Thymus (tissue), 14 donors: ENCODE measurements around the gene TLR9. TPM values are rescaled to one million over a fixed set of nuclear protein-coding genes. Genes with fewer than 3 reads are reported as not detected.
A peak's percentile ranks its signal among the peaks of the same experiment; 100 is the strongest.
"Not testable (repeated sequence)": the region's sequence is repeated elsewhere in the genome, so short reads cannot be mapped to it uniquely, and the experiment has no call there.

Source experiments
- DNase-seq, 9 donors: peaks; one replicate each; pipeline ENCODE4 v3.0.0-alpha.2; 2013; ENCODE audit warnings: low spot score in 9 of 9, low read depth in 6 of 9, missing footprints in 1 of 9
- H3K27ac ChIP-seq, 2 donors: one replicate each; pipeline ENCODE4 v1.5.1; 2013; ENCODE audit warnings: control low read depth in 1 of 2, low read depth in 1 of 2, low read length in 1 of 2, mild to moderate bottlenecking in 1 of 2, moderate library complexity in 1 of 2
- H3K27me3 ChIP-seq, 2 donors: one replicate each; pipeline ENCODE4 v1.5.1; 2013; ENCODE audit warnings: low read length in 1 of 2; ENCODE audit not compliant: control insufficient read depth in 2 of 2, insufficient read depth in 1 of 2
- H3K36me3 ChIP-seq, 2 donors: one replicate each; pipeline ENCODE4 v1.5.1; 2013; ENCODE audit warnings: low read length in 1 of 2, mild to moderate bottlenecking in 1 of 2, moderate library complexity in 1 of 2; ENCODE audit not compliant: control insufficient read depth in 2 of 2, insufficient read depth in 2 of 2
- H3K4me1 ChIP-seq, 2 donors: one replicate each; pipeline ENCODE4 v1.5.1; 2013; ENCODE audit warnings: low read length in 2 of 2; ENCODE audit not compliant: control insufficient read depth in 2 of 2, insufficient read depth in 2 of 2
- H3K4me3 ChIP-seq, 2 donors: one replicate each; pipeline ENCODE4 v1.5.1; 2013; ENCODE audit warnings: low read length in 2 of 2, control low read depth in 1 of 2, mild to moderate bottlenecking in 1 of 2
- H3K9me3 ChIP-seq, 2 donors: one replicate each; pipeline ENCODE4 v1.5.1; 2013; ENCODE audit warnings: low read length in 1 of 2, mild to moderate bottlenecking in 1 of 2; ENCODE audit not compliant: control insufficient read depth in 2 of 2, insufficient read depth in 1 of 2
- WGBS: extraction: QIAGEN DNeasy Blood & Tissue Kit; methylation state at CpG from one replicate; pipeline ENCODE4 v1.1.7; 2013; 5-methylcytosine and 5-hydroxymethylcytosine counted together
- long read RNA-seq, 10 donors: transcript quantifications; one replicate each; lab custom pipeline, GENCODE V29; 2026
- polyA plus RNA-seq: library from polyadenylated mRNA; stranded (reverse); fragments of 200-250 nt; gene quantifications from one replicate; pipeline ENCODE4 v1.2.3, GENCODE V29; 2013
- total RNA-seq: library from RNA; stranded (reverse); fragments of 120-200 nt; gene quantifications from one replicate; pipeline ENCODE4 v1.2.4, GENCODE V29; 2013
- donor health status: healthy.

Gene TLR9
- total RNA-seq = 0.66 TPM
- 0.59 TPM for polyA plus RNA-seq
- long read RNA-seq, donor 1 = 0 reads
- long read RNA-seq, donor 2, transcript TLR9-201 (2 exons, 3,870 nt) = major isoform, 5 of 5 reads
- long read RNA-seq, donor 2, partial matches to known transcripts = 0 of 5 reads
- long read RNA-seq, donor 2, other reads (novel, unspliced or antisense) = 0 of 5 reads
- long read RNA-seq, donor 3, partial matches to known transcripts = 0 of 3 reads
- long read RNA-seq, donor 3, other reads (novel, unspliced or antisense) = 0 of 3 reads
- long read RNA-seq, donor 4, transcript TLR9-201 (2 exons, 3,870 nt) = major isoform, 5 of 5 reads
- long read RNA-seq, donor 4, partial matches to known transcripts = 0 of 5 reads
- long read RNA-seq, donor 4, other reads (novel, unspliced or antisense) = 0 of 5 reads
- long read RNA-seq, donor 5, partial matches to known transcripts = 0 of 4 reads
- long read RNA-seq, donor 5, other reads (novel, unspliced or antisense) = 0 of 4 reads
- long read RNA-seq, donor 6, partial matches to known transcripts = 0 of 4 reads
- long read RNA-seq, donor 6, other reads (novel, unspliced or antisense) = 0 of 4 reads
- long read RNA-seq, donor 7 = 0 reads
- long read RNA-seq, donor 8, partial matches to known transcripts = 0 of 1 reads
- long read RNA-seq, donor 8, other reads (novel, unspliced or antisense) = 0 of 1 reads
- long read RNA-seq, donor 9, partial matches to known transcripts = 0 of 1 reads
- long read RNA-seq, donor 9, other reads (novel, unspliced or antisense) = 0 of 1 reads
- long read RNA-seq, donor 10, partial matches to known transcripts = 0 of 2 reads
- long read RNA-seq, donor 10, other reads (novel, unspliced or antisense) = 0 of 2 reads

- peak within 1 kb of the TSS; percentile 82 to 94 for H3K27ac ChIP-seq
These were observed at the start of gene TLR9 for GRCh38 chr3:52225452-52226228. Gene TLR9 (minus strand): TSS chr3:52225645. CDS start chr3:52225529, 116 bp downstream.

GRCh38 chr3:52274781-52275180 lies 49.3 kb upstream of the TLR9 start:
- DNase-seq, H3K27me3 ChIP-seq, H3K9me3 ChIP-seq, H3K4me3 ChIP-seq, H3K27ac ChIP-seq: not testable (repeated sequence)
- WGBS = 94% methylated on average over 18 of the region's 18 CpGs
- H3K36me3 ChIP-seq = peaks cover 19 to 50% of the 10 kb centered on the region in 2 donors
- H3K4me1 ChIP-seq = peaks cover 19 to 48% of the 10 kb centered on the region in 2 donors

More at GRCh38 chr3:52225452-52226228, at the start of gene TLR9:
- no peaks in the 10 kb centered on the region for H3K27me3 ChIP-seq
- 11% methylated on average over 9 of the region's 9 CpGs for WGBS
- DNase-seq = peak in 7 of 9 donors; percentile 57 to 93 (median 82)
- H3K9me3 ChIP-seq = peaks cover 0 to 26% of the 10 kb centered on the region in 2 donors
- peak within 1 kb of the TSS in 1 of 2 donors; percentile 46 for H3K4me3 ChIP-seq
- H3K4me1 ChIP-seq = peaks cover 56 to 83% of the 10 kb centered on the region in 2 donors
- peaks cover 44 to 69% of the 10 kb centered on the region in 2 donors for H3K36me3 ChIP-seq

GRCh38 chr3:52272831-52273230 lies 47.4 kb upstream of the TLR9 start:
- Histone ChIP-seq H3K27ac (no peak overlapping the region), H3K36me3 (peaks cover 33 to 68% of the 10 kb centered on the region in 2 donors), H3K4me1 (peaks cover 14 to 38% of the 10 kb centered on the region in 2 donors), H3K4me3 (no peak overlapping the region), H3K27me3 (no peaks in the 10 kb centered on the region), H3K9me3 (no peaks in the 10 kb centered on the region)
- WGBS = 96% methylated on average over 3 of the region's 3 CpGs
- no peak for DNase-seq

DNA sequence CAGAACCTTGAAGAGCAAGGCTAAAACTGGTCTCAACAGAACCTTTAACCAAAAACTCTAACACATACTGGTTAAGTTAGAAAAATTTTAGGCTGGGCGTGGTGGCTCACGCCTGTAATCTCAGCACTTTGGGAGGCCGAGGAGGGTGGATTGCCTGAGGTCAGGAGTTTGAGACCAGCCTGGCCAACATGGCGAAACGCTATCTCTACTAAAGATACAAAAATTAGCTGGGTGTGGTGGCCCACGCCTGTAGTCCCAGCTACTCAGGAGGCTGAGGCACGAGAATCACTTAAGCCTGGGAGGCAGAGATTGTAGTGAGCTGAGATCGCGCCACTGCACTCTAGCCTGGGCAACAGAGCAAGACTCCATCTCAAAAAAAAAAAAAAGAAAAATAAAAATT lies 46.7 kb upstream of the TLR9 start:
- DNase-seq, H3K27me3 ChIP-seq, H3K4me3 ChIP-seq, H3K9me3 ChIP-seq, H3K27ac ChIP-seq: not testable (repeated sequence)
- Histone ChIP-seq H3K4me1 (peaks cover 14 to 38% of the 10 kb centered on the region in 2 donors), H3K36me3 (peaks cover 35 to 73% of the 10 kb centered on the region in 2 donors)
- WGBS = 97% methylated on average over 9 of the region's 9 CpGs

DNA sequence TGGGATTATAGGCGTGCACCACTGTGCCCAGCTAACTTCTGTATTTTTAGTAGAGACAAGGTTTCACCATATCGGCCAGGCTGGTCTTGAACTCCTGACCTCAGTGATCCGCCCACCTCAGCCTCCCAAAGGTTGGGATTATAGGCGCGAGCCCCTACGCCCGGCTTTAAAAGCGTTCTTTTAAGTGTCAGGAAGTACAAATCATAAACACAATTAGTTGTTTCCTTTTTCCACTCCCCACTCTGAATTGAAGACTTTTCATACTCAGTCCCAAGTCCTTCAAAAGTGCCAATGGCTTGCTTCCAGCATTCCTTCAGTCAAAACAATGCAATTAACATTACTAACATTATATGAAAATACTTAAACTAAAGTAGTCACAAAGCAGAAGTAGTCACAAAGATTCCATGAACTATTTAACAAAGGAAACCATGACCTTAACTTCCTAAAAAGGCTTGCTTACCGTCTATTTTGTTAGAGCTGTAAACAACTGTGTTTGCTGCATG lies 44.9 kb upstream of the TLR9 start:
- H3K27ac ChIP-seq = peak overlapping the region in 1 of 2 donors; percentile 22
- no peaks in the 10 kb centered on the region for H3K9me3 ChIP-seq
- H3K27me3 ChIP-seq = no peaks in the 10 kb centered on the region
- peaks cover 47 to 87% of the 10 kb centered on the region in 2 donors for H3K36me3 ChIP-seq
- no peak for DNase-seq
- 82% methylated on average over 9 of the region's 9 CpGs for WGBS
- H3K4me3 ChIP-seq = no peak overlapping the region
- H3K4me1 ChIP-seq = peaks cover 5 to 23% of the 10 kb centered on the region in 2 donors

GRCh38 chr3:52269776-52270175 lies 44.3 kb upstream of the TLR9 start:
- Histone ChIP-seq H3K4me3 (no peak overlapping the region), H3K36me3 (peaks cover 48 to 91% of the 10 kb centered on the region in 2 donors), H3K4me1 (peaks cover 3 to 22% of the 10 kb centered on the region in 2 donors), H3K9me3 (no peaks in the 10 kb centered on the region), H3K27ac (no peak overlapping the region), H3K27me3 (no peaks in the 10 kb centered on the region)
- DNase-seq = no peak
- whole genome bisulfite sequencing = 88% methylated on average over 3 of the region's 3 CpGs

DNA sequence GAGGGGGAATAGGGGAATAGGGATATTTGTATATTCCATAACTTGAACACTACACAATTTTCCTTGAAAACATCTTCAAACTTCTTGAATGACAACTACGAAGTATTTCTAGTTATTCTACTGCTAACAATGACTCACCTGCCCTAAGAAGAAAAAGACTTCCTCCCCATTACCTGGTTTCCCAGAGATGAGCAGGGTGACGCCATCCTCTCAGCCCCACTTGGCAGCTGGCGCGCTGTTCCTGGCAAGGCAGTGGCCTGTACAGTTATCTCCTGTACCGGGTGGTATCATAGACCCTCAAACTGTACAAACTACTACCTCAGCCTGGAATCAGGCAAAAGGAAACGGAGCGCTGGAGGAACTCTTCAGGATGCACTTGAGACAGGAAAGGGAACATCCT lies 42.6 kb upstream of the TLR9 start:
- peaks cover 49 to 92% of the 10 kb centered on the region in 2 donors for H3K36me3 ChIP-seq
- DNase-seq = no peak
- 94% methylated on average over 7 of the region's 7 CpGs for WGBS
- H3K27me3 ChIP-seq = no peaks in the 10 kb centered on the region
- no peak overlapping the region for H3K27ac ChIP-seq
- H3K9me3 ChIP-seq = no peaks in the 10 kb centered on the region
- H3K4me3 ChIP-seq = no peak overlapping the region
- peaks cover 0 to 18% of the 10 kb centered on the region in 2 donors for H3K4me1 ChIP-seq

GRCh38 chr3:52265387-52265786 lies 39.9 kb upstream of the TLR9 start:
- no peak for DNase-seq
- peaks cover 53 to 92% of the 10 kb centered on the region in 2 donors for H3K36me3 ChIP-seq
- H3K27me3 ChIP-seq = no peaks in the 10 kb centered on the region
- 97% methylated on average over 6 of the region's 6 CpGs for WGBS
- no peaks in the 10 kb centered on the region for H3K9me3 ChIP-seq
- peaks cover 0 to 7% of the 10 kb centered on the region in 2 donors for H3K4me1 ChIP-seq
- H3K4me3 ChIP-seq = no peak overlapping the region
- no peak overlapping the region for H3K27ac ChIP-seq
